Measurements from ENCODE around the gene TSHZ2. TPM values are rescaled to one million over a fixed set of nuclear protein-coding genes. Genes with fewer than 3 reads are reported as not detected.

The TSHZ2 gene
- total RNA-seq, 1 experiment from 2014 or later = not detected

DNA sequence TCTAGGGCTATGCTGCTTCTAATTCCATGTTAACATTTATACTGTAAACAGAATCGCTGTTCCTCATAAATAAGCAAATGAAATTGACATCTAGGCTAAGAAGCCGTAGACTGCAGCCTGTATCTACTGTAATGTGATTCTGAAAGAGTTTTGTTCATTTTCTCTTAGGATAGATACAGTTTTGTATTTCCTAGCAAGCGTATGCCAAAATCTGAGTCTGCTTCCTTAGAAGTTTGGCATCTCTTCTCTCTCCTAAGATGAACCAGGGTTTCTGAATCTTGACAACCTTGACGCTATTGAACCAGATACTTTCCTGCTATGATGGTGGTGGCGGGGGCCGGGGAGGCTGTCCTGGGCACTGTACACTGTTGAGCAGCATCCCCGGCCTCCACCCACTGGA is 198.0 kb downstream of the TSHZ2 start:
- DNase-seq (ENCODE audit: low spot score) = no peak
- in situ Hi-C loops (cut with HindIII; ENCODE audit: low sequenced_read_pairs) = no loop called here

DNA sequence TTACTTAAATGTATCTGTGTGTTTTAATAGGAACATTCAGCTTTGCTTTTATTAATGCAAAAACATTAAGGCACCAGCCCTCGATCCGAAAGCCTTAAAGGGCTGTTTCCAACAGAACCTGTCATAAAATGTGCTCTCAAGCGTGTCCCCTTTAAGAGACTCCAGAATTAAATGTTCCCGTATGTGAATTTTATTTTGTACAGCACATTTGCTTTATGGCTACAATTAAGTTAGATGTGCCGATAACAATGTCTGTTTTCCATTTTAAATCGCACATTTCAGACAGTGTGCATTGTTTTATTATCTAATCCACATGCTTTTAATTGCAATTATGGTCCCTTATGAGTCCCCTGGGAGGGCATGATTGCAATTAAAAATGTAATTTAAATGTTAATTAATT is 198.9 kb downstream of the TSHZ2 start:
- in situ Hi-C loops (cut with HindIII; ENCODE audit: low sequenced_read_pairs) = no loop called here
- DNase-seq (ENCODE audit: low spot score) = no peak

DNA sequence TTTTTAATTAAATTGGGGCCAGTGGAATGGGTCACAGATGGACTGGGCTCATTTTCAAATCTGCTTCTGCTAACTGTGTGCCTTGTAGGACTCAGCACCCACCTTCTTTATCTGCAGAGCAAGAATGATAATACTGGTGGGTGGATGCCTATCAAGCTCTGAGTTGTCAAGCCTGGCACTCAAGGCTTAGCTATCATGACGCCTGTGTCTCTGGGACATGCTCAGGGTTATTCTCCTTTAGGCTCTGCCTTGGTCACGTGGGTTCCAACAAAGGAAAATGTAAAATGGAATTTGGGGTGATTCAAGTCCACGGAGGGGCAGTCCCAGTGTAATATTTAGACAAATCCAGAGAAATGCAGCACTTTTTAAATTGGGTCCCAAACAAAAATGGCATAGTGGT is 202.3 kb downstream of the TSHZ2 start:
- in situ Hi-C loops (cut with HindIII; ENCODE audit: low sequenced_read_pairs) = no loop called here
- no peak for DNase-seq (ENCODE audit: low spot score)

DNA sequence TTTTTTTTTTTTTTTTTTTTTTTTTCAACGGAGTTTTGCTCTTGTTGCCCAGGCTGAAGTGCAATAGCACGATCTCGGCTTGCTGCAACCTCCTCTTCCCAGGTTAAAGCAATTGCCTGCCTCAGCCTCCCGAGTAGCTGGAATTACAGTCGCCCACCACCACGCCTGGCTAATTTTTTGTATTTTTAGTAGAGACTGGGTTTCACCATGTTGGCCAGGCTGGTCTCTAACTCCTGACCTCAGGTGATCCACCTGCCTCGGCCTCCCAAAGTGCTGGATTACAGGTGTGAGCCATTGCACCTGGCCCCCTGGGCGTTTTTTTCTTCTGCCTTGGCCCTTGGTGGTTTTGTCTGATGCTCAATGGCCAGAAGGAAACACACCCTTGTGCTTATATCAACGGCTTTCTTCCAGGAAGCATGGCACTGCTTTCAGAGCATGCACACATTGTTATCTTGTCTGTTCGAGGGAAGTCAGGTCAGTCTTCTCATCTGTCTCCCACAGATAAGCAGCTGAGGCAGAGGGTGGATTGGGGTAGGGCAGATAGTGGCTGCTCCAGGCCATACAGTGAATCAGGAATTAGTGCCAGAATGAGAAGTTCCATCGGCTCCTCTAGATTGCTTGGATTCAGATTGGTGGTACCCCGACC is 203.1 kb downstream of the TSHZ2 start:
- in situ Hi-C loops (cut with HindIII; ENCODE audit: low sequenced_read_pairs) = no loop called here
- DNase-seq (ENCODE audit: low spot score) = no peak

DNA sequence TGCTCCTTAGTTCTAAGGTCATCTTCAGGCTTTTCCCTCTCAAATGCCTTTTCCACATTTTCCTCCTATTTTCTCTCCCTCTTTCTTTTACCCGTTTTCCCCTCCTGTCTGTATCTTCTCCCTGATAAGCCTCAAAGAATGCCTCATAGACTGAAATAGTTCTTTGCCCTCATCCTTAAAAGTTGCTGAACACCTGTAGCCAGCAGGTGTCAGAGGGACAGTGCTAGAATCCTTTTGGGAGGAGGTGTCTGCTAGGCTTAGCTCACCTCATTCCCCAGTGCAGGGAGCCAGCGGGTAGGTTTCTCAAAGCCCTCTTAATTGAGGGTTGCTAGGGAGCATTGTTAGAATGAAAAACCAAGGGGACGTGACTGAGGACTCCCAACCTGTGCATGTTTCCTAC is 204.0 kb downstream of the TSHZ2 start:
- no peak for DNase-seq (ENCODE audit: low spot score)
- in situ Hi-C loops (cut with HindIII; ENCODE audit: low sequenced_read_pairs) = no loop called here

DNA sequence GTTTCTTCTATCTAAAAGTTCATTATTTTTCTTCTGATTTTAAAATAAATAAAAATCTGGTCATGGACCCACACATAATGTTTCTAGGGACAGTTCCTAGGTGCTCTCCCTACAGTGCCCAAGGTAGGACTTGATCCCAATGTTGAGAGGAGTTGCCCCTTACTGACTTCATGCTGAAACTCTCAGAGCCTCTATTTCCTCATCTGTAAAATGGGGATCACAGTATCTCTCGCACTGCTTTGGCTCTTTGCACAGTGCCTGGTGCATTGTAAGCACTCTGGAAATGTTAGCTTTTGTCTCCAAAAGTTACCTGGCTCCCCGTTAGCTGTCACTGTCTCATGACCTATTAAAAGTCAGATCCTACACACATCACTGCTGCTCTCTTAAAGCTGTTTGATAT is 205.5 kb downstream of the TSHZ2 start:
- DNase-seq (ENCODE audit: low spot score) = no peak
- in situ Hi-C loops (cut with HindIII; ENCODE audit: low sequenced_read_pairs) = no loop called here

DNA sequence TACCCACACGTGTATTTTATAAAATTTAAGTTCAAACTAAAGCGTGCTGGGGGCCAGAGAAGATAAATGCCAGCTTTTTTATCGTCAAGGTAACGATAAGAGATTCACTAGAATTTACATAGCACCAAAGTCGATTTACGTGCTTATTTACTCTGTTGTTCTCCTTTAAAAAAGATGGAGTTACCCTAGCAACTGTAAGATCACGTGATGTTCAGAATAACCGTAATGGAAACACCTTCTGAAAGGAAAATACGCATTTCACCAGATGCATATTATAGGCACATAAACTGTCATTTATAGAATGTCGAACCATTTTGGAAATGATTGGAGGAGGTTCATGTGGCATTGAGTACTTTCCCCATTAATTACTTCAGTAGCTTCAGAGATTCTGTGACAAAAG is 207.6 kb downstream of the TSHZ2 start:
- in situ Hi-C loops (cut with HindIII; ENCODE audit: low sequenced_read_pairs) = no loop called here

DNA sequence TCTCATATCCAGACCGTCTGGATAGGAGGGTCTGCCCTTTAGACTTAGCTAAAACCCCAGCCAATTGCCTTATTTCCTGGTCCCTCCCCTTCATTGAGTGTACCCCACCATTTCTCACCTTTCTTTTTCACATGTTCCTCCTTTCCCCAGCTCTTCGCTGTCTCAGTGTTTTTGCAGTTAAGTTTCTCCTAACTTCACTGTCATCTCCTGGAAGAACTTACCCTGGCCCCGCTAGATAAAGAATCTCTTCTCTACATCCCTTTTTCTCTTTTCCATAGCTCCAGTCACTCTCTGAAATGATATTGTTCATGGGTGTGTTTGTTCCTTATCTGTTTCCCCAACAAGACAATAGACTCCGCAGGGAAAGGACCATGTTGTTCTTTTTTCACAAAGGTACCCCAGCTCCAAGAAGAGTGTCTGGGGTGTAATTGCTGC is 208.8 kb downstream of the TSHZ2 start:
- in situ Hi-C loops (cut with HindIII; ENCODE audit: low sequenced_read_pairs) = no loop called here
- DNase-seq (ENCODE audit: low spot score) = no peak

More for the DNA sequence above, 207.6 kb downstream of the TSHZ2 start:
- no peak for DNase-seq (ENCODE audit: low spot score)

DNA sequence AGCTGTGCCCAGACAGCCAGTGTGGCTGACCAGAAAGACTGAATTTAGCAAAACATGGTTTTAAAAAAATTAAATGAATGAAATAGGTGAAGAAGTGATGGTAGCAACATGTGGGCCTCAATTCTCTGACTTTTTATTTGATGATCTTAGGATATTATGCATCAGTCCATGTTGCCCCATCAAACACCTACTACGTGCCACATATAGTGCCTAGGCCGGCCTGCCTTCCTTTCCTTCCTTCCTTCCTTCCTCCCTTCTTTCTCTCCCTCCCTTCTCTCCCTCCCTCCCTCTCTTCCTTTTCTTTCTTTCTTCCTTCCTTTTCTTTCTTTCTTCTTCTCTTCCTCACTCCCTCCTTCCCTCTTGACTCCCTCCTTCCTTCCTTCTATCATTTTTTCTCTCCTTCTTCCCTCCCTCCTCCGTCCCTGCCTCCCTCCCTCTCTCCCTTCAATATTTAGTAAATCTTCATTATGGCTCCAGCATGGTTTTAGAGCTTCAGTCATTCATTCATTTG is 209.8 kb downstream of the TSHZ2 start:
- no peak for DNase-seq (ENCODE audit: low spot score)
- in situ Hi-C loops (cut with HindIII; ENCODE audit: low sequenced_read_pairs) = no loop called here

DNA sequence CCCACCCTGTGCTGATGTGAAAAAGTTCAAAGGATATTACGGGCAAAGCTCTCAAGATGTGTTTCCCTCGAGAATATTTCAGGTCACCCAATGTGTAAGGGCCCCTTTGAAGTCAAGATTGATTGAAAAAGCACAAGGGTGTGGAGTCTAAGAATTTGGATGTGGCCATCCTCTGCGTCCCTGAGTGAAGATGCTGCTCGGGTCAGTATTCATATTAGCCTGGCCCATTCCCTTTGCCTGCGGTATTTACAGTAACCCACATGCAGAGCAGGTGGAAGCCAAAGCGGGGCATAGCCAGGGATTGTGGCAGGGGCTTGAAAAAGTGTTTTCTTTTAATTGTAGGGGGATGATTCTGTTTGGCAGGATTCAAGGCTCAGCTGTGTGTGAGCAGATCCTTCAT is 211.0 kb downstream of the TSHZ2 start:
- DNase-seq (ENCODE audit: low spot score) = no peak
- in situ Hi-C loops (cut with HindIII; ENCODE audit: low sequenced_read_pairs) = no loop called here

DNA sequence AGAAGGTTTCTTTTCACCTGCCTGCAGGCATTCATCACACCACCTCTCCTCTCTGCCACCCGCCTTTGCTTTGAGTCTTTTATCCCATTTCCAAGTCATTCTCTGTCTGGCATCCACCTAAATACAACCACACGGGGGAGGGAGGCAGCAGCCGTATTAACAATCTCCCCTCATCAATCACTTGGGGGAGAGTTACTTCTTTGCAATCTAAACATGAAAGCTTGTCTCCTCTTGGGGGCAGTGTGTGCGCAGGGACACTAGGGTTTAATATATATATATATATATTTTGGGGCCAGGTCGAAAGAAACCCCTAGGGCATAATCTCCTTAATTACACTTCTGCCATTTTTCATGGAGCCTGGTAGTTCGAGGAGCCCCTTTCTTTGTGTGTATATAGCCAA is 214.5 kb downstream of the TSHZ2 start:
- in situ Hi-C loops (cut with HindIII; ENCODE audit: low sequenced_read_pairs) = no loop called here
- DNase-seq (ENCODE audit: low spot score) = no peak

DNA sequence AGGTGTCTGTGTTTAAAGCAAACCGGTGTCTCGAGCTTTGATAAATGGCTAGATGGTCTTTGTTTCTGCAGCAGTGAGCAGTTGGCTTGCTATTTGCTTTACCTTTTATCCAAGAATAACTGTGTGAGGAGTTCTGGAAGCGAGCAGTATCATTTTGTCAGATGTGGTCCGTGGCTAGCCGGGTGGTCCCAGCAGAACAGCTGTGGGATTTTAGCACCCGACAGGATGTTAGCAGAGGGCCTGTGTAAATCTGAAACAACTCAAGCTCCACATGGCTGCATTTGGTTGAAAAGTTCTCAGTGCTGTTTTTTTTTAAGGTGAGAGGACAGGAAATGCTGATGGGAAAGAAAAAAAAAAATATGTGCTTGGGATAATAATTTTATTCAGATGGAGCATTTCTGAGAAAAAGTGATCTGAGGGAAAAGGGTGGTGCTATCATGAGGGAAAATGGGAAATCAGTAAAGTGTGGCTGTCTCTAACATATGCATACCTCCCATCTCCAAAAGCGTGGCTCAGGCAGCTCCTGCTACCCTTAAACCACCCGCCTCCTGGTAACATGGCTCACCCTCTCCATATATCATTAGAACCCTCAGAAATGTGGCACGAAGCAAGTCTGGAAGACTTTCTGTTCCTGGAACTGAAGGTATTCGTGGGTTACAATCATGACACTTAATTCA is 215.4 kb downstream of the TSHZ2 start:
- no peak for DNase-seq (ENCODE audit: low spot score)
- in situ Hi-C loops (cut with HindIII; ENCODE audit: low sequenced_read_pairs) = no loop called here

DNA sequence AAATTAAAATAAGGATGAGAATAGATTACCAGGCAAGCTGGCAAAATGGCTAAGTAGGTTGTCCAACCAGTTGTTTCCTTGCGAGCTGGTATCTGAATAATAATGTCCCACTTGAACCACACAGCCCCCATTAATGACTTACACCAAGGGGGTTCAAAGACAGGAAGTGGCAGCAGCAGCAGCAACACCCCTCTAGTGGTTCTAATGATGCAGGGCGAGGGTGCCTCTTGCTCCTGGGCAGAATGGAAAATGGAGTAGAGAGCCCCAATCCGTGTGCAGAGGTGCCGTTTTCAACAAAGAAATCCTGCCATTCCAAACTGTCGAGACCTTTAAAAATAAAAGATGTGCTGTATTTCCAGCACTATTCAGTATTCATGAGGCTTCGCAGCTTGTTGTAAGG is 218.1 kb downstream of the TSHZ2 start:
- in situ Hi-C loops (cut with HindIII; ENCODE audit: low sequenced_read_pairs) = no loop called here
- DNase-seq (ENCODE audit: low spot score) = no peak

DNA sequence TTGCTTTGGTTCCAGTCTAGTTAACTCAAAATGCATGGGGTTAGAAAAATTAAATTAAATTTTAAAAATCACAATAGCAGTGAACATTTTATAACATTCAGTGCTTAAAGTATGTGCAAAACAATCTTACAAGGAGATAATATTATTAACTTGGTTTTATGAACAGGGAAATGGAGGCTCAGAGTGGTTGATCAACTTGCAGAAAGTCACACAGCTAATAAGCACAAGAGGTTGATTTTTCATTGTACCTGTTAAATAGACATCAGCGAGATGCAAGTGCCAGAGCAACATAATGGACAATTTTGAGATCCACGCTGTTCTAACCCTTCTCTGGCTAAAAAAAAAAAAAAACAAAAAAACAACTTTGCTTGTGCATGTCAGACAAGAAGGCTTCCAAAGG is 219.8 kb downstream of the TSHZ2 start:
- no peak for DNase-seq (ENCODE audit: low spot score)
- in situ Hi-C loops (cut with HindIII; ENCODE audit: low sequenced_read_pairs) = no loop called here

DNA sequence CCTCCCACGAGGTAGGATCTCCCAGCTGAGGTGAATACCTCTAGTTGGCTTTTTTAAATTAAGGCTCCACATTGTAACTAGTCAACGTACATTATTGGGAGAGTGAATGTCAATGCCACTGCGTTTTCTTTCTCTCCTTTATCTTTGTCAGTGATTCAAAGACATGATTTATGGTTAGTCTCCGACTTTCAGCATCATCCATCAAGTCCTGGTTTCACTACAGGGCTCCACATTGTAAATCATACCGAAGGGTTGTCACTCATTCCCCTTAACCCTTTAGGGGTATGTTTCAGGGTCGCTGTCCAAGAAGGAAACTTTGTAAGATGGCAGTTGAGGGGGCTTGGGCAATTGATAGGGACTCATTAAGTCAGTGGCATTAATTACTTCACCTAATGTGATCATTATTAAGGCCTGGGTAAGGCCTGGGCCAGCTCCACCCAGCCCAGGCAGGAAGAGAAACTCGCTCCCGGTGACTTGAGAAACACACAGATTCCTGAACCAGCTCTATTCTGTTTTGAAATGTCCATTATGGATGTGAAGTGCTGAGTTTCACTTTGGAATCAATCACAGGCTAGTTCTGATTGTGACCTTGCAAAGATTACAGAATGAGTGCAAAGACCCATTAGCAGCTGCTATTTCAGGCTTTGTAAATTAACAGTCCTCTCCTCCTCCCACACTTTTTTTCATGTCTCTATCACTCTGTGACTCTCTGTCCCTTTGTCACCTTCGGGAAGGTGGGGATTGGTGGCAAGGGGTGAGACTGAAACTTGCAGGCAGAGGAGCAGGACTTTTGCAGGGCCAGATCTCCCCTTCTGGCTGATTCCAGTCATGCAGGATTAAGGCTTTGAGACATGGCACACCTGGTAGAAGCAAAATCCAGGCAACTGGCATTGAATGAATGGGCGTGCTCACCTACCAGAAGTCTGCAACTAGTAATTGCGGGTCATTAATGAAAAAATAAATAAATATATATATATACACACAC is 222.4 kb downstream of the TSHZ2 start:
- no peak for DNase-seq (ENCODE audit: low spot score)
- in situ Hi-C loops (cut with HindIII; ENCODE audit: low sequenced_read_pairs) = no loop called here

DNA sequence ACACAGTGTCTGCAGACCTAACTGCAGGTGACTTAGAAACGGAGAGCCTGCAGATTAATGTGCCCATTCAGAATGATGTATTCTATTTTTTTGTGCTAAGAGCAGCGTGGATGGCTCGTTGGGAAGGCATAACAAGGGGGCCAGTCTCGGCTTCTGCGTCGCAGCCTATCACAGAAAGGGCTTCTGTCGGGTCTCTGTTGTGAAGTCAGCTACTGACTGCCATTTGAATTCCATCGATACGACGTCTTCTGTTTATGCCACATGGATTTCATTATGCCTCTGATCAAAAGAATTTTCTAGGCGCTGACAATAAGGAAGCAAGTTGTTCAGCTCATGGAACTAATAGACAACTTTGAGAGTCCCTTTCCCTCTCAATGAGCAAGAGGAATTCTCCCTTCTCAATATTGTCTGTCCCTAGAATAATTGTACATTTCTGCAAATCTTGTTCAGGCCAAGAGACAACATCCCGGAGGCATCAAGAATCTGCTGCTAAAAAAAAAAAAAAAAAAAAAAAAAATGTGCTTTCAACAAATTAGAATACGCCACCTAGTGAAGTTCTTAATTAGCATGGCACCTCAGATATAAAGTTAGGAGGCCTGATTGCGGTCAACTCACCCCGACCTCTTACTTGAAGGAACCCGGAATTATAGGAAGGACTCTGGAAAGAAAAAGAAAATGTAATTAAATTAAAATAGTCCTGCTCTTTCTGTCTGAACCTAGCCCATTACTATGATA is 223.9 kb downstream of the TSHZ2 start:
- DNase-seq (ENCODE audit: low spot score) = no peak
- in situ Hi-C loops (cut with HindIII; ENCODE audit: low sequenced_read_pairs) = no loop called here

DNA sequence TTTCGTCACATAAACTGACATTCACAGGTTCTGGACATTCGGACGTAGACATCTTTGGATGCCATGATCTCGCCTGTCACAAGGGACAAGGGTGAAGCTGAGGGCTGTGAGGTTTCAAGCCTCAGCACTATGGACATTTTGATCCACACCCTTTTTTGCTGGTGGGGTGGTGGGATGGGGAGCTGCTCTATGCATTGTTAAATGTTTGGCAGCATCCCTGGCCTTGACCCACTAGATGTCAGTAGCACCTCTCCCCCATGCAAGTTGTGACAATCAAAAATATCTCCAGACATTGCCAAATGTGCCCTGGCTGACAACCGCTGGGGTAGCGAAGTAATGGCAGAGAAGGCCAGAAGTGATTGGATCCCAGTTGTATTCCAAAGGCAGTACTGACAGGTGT is 229.4 kb downstream of the TSHZ2 start:
- no peak for DNase-seq (ENCODE audit: low spot score)
- in situ Hi-C loops (cut with HindIII; ENCODE audit: low sequenced_read_pairs) = no loop called here

DNA sequence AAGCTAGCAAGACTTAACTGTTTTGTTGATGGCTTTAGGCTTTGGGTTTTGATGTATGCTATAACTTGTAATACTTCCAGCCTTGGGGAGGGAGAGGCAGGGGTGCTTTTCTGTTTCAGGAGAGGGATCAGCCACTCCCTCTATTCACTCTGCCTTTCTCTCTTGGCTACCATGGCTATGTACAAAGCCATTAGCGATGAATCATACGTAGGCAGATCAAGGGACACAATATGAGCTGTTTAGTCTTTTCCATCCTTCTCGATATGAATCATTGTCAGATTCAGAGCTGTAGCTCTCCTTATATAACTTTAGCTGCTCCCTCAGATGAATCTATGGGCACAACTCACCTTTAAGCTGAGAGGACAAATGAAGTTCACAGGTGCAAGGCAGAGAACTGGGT is 230.6 kb downstream of the TSHZ2 start:
- in situ Hi-C loops (cut with HindIII; ENCODE audit: low sequenced_read_pairs) = no loop called here
- DNase-seq (ENCODE audit: low spot score) = no peak

DNA sequence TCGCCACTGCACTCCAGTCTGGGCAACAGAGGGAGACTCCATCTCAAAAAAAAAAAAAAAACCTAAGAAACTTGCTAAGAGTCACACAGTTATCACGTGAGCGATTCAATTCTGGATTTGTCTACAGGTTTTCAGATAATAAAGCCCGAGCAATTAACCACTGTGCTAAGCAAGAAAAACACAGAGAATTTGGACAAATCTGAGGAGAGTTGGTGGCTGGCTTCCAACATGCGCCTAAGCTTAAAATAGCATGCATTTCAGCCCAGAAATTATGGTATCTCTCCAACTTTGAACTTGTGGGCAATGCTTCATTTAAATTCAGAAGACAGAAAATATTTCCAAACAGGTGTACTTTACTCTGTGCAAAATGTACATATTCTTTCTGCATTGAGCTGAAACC is 232.9 kb downstream of the TSHZ2 start:
- no peak for DNase-seq (ENCODE audit: low spot score)
- in situ Hi-C loops (cut with HindIII; ENCODE audit: low sequenced_read_pairs) = no loop called here
